Stimulated activated CD4-positive, alpha-beta T cell treated with anti-CD3 and anti-CD28 coated beads, Interleukin-4, amount 100 ng/mL, for 1 hour (primary cell): ENCODE results near the gene TBPL1.
"Not testable (repeated sequence)": the region's sequence is repeated elsewhere in the genome, so short reads cannot be mapped to it uniquely, and the experiment has no call there.

Experiments used
- DNase-seq: peaks from one replicate; pipeline ENCODE4 v3.0.0-alpha.2; 2020

TBPL1 gene

DNA sequence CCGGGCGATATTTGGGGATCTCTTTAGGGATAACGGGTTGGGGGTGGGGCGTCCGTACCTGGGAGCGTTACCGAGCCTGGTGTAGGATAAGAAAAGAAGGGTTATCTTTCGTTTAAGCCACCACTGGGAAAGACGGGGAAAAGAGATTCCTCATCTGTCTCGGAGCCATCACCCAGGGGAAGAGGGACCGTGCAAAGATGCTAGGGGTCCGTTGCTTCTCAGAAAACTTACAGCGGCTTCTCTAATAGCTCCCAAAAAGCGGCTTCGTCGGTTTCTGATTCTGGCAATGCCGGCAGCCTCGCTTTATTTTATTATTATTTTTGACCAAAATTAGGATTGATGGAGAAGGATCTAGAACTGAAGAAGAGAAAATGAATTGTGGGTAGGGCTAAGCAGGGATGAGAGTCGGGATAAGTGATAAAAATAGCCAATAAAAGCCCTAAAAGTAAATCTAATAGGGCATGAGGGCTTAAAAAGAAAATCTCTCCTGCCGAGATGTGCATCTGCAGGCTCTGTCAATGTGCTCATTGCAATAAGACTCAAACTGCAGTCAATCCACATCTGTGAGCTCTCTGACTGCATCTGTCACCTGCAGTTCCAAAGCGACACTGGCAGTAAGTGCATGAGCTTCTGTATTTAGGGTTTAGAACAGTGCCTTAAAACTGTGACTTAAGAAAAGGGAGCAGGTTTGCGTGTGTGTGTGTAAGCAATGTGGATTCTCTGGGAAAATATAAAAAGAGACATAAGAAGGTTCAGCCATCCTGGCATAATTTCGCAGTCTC, 801 bp downstream of the TBPL1 start:
- no peak for DNase-seq

GRCh38 chr6:133954657-133955576, 1.9 kb downstream of the TBPL1 start:
- DNase-seq, result no peak

DNA sequence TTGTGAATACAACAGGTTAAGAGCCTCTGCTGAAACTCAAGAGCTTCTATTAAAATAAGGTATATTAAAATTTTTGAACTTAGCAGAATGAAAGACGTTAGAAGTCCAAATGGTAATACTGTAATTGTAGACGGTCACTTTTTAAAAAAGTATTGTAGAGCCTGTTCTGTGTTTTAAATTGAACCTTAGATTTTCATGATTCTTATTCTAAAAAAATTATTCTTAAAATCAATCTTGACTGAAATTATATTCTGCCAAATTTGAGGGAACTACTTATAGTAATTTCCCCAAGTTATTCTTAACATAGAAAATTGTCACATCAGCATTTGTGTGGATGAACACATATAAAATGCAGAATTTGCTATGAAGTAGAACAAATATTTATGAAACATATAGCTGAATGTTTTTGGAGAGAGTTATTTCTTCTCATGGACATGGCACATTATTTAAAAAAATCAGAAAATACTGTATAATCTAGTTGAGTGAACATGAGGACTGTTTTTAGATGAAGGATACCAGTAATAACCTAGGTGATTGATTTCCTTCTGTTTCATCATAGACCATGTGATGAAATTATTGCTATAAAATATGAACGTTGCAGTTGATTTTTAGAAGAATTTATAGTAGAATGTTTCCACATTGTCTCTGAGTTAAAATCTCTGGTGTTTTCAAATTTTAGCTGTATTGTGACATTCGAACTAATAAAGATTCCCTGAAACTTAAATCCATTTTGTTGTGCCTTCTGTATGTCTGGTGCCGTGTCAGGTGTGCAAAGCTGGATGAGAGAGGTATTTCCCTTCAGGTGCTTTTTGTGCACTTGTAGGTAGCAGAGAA, 2.8 kb downstream of the TBPL1 start:
- DNase-seq, result no peak

DNA sequence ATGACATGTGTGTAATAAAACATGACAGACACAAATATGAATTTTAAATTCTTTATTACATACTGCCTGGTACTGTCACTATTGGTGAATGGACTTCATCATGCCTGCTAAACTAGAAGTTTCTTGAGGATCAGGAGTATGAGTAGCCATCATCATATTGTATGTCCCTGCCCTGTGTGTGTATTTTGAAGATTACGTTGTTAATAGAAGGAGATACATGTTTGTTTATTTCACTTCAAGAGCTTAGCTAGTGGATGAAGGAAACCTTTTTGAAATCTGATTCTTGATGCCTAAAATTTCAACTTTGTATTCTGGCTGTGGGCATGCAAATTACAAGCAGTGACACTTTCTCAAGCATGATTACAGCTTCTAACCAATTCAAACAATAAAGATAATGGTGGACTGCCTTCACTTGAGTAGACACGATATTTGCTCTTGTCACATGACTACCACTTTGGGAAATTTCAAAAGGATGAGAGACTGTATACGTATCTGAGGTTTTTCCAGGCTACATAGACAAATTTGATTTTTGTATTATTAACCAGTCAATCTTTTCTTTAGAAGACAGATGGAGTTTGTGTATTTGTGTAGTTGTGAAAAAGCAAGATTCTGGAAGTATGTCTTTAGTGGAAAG, 3.5 kb downstream of the TBPL1 start:
- DNase-seq, result no peak

GRCh38 chr6:133957227-133957626, 4.2 kb downstream of the TBPL1 start:
- no peak for DNase-seq

DNA sequence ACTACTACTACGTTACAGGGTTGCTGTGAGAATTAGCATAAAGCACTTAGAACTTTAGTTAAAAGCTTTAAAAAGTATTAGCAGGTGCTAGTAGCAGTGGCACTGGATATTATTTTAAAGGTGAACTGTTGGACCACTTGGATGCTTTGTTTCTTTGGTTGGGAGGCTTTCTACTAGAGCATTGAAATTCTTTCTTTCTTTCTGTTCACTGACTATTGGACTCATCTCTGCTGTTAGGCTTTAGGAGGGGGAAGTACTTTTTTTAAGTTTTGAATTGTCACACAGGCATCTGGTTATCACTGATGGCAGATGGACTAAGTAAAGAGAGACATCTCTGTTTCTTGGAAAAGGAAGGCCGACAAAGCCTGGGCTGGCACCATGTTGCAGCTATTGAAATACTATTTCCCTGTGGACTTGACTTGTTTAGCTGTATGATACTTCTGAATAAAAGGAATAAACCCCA, 4.8 kb downstream of the TBPL1 start:
- no peak for DNase-seq

- DNase-seq, result no peak
Observed at GRCh38 chr6:133958791-133959190, 5.8 kb downstream of the TBPL1 start.

DNA sequence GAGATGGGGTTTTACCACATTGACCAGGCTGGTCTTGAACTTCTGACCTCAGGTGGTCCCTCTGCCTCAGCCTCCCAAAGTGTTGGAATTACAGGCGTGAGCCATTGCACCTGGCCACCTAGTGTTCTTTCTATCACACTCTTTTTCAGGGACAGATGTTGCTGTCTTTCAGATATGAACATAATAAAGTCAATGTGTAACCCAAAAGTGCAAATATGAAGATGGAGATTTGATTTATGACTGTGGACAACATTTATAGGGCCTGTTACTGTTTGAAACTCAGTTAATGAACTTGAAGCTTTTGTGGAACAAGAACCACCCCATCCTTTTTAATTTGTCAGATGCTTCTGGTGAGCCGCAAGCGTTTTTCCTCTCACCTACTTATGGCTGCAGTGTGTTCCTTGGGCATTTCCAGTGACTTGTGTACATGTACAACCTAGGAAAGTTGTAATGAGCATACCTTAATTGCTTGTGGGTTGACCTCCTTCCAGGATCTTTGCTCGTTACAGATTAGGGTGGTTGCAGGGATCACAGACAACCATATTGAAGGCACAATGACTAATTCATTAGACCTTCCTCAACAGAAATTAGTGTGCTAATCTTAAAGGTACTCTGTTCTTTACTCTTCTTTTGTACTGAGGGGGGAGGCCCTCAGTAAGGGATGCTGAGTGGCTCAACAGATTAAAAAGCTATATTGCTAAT, 6.8 kb downstream of the TBPL1 start:
- DNase-seq, result no peak

- DNase-seq, result no peak
Observed at GRCh38 chr6:133961831-133962230, 8.8 kb downstream of the TBPL1 start.

DNA sequence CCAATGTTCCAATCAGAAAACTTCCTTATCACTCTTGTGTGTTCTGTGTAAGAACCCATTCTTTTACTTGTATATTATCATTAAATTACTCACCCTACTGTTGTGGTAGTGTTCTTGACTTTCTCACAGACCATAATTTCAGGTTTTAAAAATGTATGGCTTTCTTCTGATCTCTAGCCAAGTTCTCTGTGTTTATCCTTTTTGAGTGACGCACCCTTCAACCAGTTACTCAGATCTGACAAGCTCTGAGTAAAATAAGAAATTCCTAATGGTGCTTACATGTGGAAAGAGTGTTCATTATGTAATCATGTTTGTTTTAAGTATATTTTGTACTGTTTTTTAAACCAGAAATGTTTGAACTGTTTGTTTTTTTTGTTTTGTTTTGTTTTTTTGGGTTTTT, 11.0 kb downstream of the TBPL1 start:
- no peak for DNase-seq

DNA sequence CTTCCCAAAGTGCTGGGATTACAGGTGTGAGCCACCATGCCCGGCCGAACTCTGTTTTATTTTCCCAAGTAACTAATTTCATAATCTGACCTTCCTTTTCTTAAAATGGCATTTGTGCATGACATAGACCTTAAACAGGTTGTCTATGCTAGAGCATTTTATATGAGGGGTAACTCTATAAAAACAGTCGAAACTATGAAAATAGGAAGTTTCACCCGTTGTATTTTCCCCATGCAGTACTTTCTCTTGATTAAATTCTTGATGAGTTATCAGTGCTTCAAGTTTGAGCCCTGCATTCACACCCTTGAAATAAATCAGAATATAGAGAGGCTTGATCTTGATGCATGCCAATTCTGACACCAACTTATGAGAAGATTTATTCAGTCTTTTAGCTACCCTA, 11.7 kb downstream of the TBPL1 start:
- DNase-seq, result no peak

GRCh38 chr6:133965817-133966360, 12.9 kb downstream of the TBPL1 start:
- DNase-seq, result no peak

DNA sequence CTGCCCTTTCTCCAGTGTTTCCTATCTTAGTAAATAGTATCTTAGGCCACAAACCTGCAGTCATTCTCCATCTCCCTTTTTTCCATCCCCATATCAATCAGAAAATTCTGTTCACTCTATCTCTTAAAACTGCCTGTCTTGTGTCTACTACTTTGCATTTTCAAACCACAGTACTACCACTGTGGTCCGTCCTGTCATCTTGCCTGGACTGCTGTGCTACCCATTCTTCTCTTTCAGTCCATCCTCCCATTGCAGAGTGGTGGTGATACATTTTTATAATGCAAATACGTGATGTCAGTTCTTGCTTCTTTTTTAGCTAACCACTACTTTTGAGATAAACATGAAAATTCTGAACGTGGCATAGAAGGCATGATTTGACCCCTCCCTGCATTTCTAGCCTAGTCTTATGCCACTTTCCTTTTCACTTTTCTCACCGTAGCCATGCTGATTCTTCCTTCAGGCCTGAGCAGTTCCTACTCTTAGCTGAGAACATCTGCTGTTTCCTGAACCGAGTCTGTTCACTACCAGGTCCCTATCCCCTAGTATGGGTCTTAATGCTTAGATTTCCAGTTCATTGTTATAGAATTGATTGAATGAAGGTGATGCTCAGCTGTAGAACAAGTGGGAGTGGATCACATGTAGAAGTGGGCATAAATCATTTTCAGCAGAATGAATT, 13.8 kb downstream of the TBPL1 start:
- DNase-seq, result no peak

GRCh38 chr6:133967347-133967746, 14.3 kb downstream of the TBPL1 start:
- DNase-seq, result no peak

DNA sequence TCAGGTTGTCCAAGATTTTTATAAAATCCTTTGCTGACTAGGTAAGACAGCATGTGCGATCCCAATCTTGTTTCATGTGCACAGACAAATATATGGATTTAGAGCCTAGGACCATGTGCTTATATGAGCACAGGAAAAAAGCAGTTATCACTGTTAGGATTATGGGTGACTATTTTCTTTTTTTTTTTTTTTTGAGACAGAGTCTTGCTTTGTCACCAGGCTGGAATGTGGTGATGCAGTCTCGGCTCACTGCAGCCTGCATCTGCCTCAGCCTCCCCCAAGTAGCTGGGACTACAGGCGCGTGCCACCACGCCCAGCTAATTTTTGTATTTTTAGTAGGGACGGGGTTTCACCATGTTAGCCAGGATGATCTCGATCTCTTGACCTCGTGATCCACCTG, 14.8 kb downstream of the TBPL1 start:
- DNase-seq, result not testable (repeated sequence)

GRCh38 chr6:133969285-133969920, 16.4 kb downstream of the TBPL1 start:
- no peak for DNase-seq

GRCh38 chr6:133969921-133970295, 16.9 kb downstream of the TBPL1 start:
- no peak for DNase-seq

DNA sequence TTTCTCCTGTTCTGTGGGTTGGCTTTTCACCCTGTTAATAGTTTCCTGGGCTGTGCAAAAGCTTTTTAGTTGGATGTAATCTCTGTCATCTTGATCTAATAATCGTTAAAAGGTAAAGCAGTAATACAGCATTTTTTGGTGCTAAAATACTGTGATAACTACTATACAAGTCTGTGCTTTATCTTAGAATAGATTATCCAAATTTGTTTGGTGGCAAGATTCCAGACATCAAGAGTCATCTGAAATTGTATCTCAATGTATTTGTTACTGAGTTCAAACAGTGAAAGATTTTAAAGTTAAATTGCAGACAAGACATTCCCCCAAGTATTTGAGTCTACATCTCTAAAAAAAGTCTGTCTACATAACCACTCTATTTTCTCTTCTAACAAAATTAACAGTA, 18.8 kb downstream of the TBPL1 start:
- DNase-seq, result no peak

DNA sequence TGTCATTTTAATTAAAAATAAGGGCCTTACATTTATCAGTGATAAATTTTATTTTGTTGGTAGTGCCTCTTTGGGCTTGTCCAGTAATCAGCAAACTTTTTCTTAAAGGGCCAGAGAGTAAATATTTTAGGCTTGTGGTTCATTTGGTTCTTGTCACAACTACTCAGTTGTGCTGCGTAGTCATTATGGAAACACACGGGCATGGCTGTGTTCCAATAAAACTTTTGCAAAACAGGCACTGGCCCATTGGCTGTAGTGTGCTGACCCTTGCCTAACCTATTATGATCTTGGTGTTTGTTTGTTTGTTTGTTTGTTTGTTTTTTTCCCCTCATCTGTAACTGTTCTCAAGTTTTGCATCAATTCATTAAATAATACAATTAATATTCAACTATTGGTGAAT, 19.4 kb downstream of the TBPL1 start:
- no peak for DNase-seq
